Fibroblast of lung (primary cell): ENCODE data around the gene PSMG4. TPM values are rescaled to one million over a fixed set of nuclear protein-coding genes. Genes with fewer than 3 reads are reported as not detected.

Experiments used
- DNase-seq, 2 donors: peaks; one replicate each; pipeline versions ENCODE4 v3.0.0 to v3.0.0-alpha.2; 2010; ENCODE audit warnings: low read depth in 2 of 2
- H2AFZ ChIP-seq: 2 replicates; pipeline ENCODE4 v1.5.1; 2012; ENCODE audit warnings: low read length, control low read depth, inconsistent platforms
- H3K27ac ChIP-seq: 2 replicates; pipeline ENCODE4 v1.5.1; 2011; ENCODE audit warnings: low read length, control low read depth; ENCODE audit not compliant: insufficient read depth
- H3K27me3 ChIP-seq: 2 replicates; pipeline ENCODE4 v1.5.1; 2011; ENCODE audit warnings: mild to moderate bottlenecking, low read length; ENCODE audit not compliant: control insufficient read depth, insufficient read depth
- H3K36me3 ChIP-seq: 2 replicates; pipeline ENCODE4 v1.5.1; 2011; ENCODE audit warnings: low read length; ENCODE audit not compliant: control insufficient read depth, insufficient read depth
- H3K4me1 ChIP-seq: 2 replicates; pipeline ENCODE4 v1.5.1; 2011; ENCODE audit warnings: low read length; ENCODE audit not compliant: control insufficient read depth, insufficient read depth; ENCODE audit errors: extremely low read depth
- H3K4me2 ChIP-seq: 2 replicates; pipeline ENCODE4 v1.5.1; 2011; ENCODE audit warnings: low read length, control low read depth; ENCODE audit not compliant: insufficient read depth; ENCODE audit errors: extremely low read depth
- H3K4me3 ChIP-seq, 4 experiments: fragments of 200-600 bp in 1 of 4; sonication (generic) in 1 of 4; replicated peaks in 1 of 4; 2 replicates each; pipeline ENCODE4 v1.5.1; 2011 to 2016; ENCODE audit warnings: low read length in 4 of 4, low read depth in 3 of 4, mild to moderate bottlenecking in 3 of 4, control low read depth in 2 of 4, inconsistent platforms in 1 of 4, mixed read lengths in 1 of 4; ENCODE audit not compliant: insufficient read depth in 1 of 4; ENCODE audit errors: control extremely low read depth in 1 of 4
- H3K79me2 ChIP-seq: 2 replicates; pipeline ENCODE4 v1.5.1; 2012; ENCODE audit warnings: mild to moderate bottlenecking, low read length, inconsistent platforms; ENCODE audit not compliant: control insufficient read depth, insufficient read depth
- H3K9ac ChIP-seq: 2 replicates; pipeline ENCODE4 v1.5.1; 2011; ENCODE audit warnings: mild to moderate bottlenecking, low read length, control low read depth; ENCODE audit not compliant: insufficient read depth
- H3K9me3 ChIP-seq: 2 replicates; pipeline ENCODE4 v1.5.1; 2012; ENCODE audit warnings: low read depth, low read length; ENCODE audit not compliant: control insufficient read depth, insufficient read depth
- H4K20me1 ChIP-seq: 2 replicates; pipeline ENCODE4 v1.5.1; 2011; ENCODE audit warnings: low read length; ENCODE audit not compliant: control insufficient read depth, insufficient read depth; ENCODE audit errors: extremely low read depth
- CTCF ChIP-seq, 2 donors: IDR thresholded peaks in 1 of 2; conservative IDR thresholded peaks in 1 of 2; 1 replicate in 1 of 2; 2 replicates in 1 of 2; pipeline ENCODE4 v1.5.1; 2011 to 2012; ENCODE audit warnings: low read length in 2 of 2, control low read depth in 1 of 2, inconsistent platforms in 1 of 2, low read depth in 1 of 2, mild to moderate bottlenecking in 1 of 2
- EZH2 ChIP-seq: IDR thresholded peaks from 2 replicates; pipeline ENCODE4 v1.5.1; 2012; ENCODE audit warnings: low read length, control low read depth, mild to moderate bottlenecking; ENCODE audit errors: missing control alignments
- polyA plus RNA-seq, 2 donors: library from polyadenylated mRNA; depleted of rRNA in 1 of 2; stranded (reverse) in 1 of 2; unstranded in 1 of 2; fragments of >200 nt; gene quantifications; 2 replicates each; pipeline ENCODE4 v1.2.1, GENCODE V29; 2011 to 2012; ENCODE audit warnings: missing spikeins in 1 of 2
- total RNA-seq: library from RNA; depleted of rRNA; stranded (reverse); fragments of >200 nt; gene quantifications from 2 replicates; pipeline ENCODE4 v1.2.1, GENCODE V29; 2014

PSMG4 gene
- total and polyA plus RNA-seq, 2 donors (not counting 1 experiment from before 2014, with no cell fraction given): 12.5 to 34.2 TPM

DNA sequence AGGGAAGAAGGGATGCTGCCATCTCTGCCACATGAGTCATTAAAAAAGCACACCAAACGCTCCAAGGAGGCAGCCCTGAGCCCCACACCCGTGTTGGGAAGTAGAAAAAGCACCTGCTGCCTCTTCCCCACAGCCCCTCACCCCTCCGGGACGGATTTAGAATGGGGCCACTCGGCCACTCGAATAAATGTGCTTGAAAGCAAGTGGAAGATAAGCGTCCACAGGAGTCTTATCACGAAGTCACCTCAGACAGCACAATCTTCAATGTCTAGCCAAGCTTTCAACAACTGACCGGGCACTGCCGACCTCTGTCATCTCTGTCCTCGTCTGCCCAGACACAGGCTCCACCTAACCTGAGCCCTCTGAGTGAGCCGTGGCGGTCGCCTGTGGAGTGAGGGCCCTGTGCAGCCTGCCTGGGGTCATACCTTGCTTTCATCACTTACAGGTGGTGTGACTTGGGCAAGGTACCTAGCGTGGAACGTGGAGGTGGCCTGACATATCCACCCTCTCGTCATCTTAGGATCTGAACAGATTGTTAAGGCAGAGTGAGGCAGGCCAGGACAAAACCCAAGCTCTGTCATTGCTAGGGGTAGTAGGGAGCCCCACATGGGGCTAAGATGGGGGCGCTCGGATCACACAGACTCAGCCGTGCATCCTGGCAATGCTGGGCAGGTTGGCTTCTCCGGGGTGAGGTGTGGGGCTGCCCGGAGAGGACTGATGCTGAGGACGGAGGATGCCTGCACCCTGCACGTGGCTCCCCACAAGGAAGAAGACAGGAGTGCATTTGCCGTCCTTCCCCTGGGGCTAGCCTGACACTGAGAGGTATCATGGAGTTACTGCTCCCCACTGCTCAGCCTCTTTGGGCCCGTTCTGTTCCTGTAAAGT is 34.8 kb downstream of the PSMG4 start:
- TF ChIP-seq CTCF (conservative IDR thresholded peaks at IDR 0.05 in 1 of 2, IDR thresholded peaks at IDR 0.05 in 1 of 2; ENCODE audit: low read depth in 1 of 2, low read length in 2 of 2) (no peak), EZH2 (no peak)
- Histone ChIP-seq H3K36me3 (no peaks in the 10 kb centered on the region), H2AFZ (no peak overlapping the region)

GRCh38 chr6:3294396-3294795 is 35.6 kb downstream of the PSMG4 start:
- no peaks in the 10 kb centered on the region for H3K36me3 ChIP-seq
- no peak for DNase-seq
- no peaks in the 10 kb centered on the region for H4K20me1 ChIP-seq
- no peak overlapping the region for H3K4me2 ChIP-seq
- peaks cover 6% of the 10 kb centered on the region for H3K27me3 ChIP-seq
- H3K79me2 ChIP-seq: no peaks in the 10 kb centered on the region
- H3K4me1 ChIP-seq: no peaks in the 10 kb centered on the region
- H3K27ac ChIP-seq: no peak overlapping the region
- H3K4me3 ChIP-seq: no peak overlapping the region
- H3K9ac ChIP-seq: no peak overlapping the region
- H2AFZ ChIP-seq: no peak overlapping the region
- no peak for TF ChIP-seq EZH2
- no peak for TF ChIP-seq CTCF (conservative IDR thresholded peaks at IDR 0.05 in 1 of 2, IDR thresholded peaks at IDR 0.05 in 1 of 2; ENCODE audit: low read depth in 1 of 2, low read length in 2 of 2)
- no peaks in the 10 kb centered on the region for H3K9me3 ChIP-seq

More for the DNA sequence above, 34.8 kb downstream of the PSMG4 start:
- Histone ChIP-seq H4K20me1 (no peaks in the 10 kb centered on the region), H3K4me1 (no peaks in the 10 kb centered on the region), H3K79me2 (no peaks in the 10 kb centered on the region), H3K27me3 (peaks cover 6% of the 10 kb centered on the region), H3K9me3 (no peaks in the 10 kb centered on the region), H3K4me3 (no peak overlapping the region), H3K27ac (no peak overlapping the region), H3K9ac (no peak overlapping the region), H3K4me2 (no peak overlapping the region)
- DNase-seq: no peak

GRCh38 chr6:3294921-3295871 is 36.4 kb downstream of the PSMG4 start:
- Histone ChIP-seq H3K79me2 (no peaks in the 10 kb centered on the region), H3K4me1 (no peaks in the 10 kb centered on the region), H3K4me3 (no peak overlapping the region), H3K9me3 (no peaks in the 10 kb centered on the region), H3K9ac (no peak overlapping the region), H3K4me2 (no peak overlapping the region), H3K27ac (no peak overlapping the region), H2AFZ (no peak overlapping the region), H3K27me3 (peaks cover 6% of the 10 kb centered on the region), H3K36me3 (no peaks in the 10 kb centered on the region), H4K20me1 (no peaks in the 10 kb centered on the region)
- no peak for TF ChIP-seq EZH2
- TF ChIP-seq CTCF (conservative IDR thresholded peaks at IDR 0.05 in 1 of 2, IDR thresholded peaks at IDR 0.05 in 1 of 2; ENCODE audit: low read depth in 1 of 2, low read length in 2 of 2): no peak
- no peak for DNase-seq
